ENCODE data around the gene PLD3.

PLD3 gene, protein sequence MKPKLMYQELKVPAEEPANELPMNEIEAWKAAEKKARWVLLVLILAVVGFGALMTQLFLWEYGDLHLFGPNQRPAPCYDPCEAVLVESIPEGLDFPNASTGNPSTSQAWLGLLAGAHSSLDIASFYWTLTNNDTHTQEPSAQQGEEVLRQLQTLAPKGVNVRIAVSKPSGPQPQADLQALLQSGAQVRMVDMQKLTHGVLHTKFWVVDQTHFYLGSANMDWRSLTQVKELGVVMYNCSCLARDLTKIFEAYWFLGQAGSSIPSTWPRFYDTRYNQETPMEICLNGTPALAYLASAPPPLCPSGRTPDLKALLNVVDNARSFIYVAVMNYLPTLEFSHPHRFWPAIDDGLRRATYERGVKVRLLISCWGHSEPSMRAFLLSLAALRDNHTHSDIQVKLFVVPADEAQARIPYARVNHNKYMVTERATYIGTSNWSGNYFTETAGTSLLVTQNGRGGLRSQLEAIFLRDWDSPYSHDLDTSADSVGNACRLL

GRCh38 chr19:40348125-40348913, at the start of gene PLD3, which contains the start of gene C19orf47:
PLD3 (plus strand) TSS chr19:40348695; CDS start chr19:40366484, 17,789 bp downstream.
C19orf47 (minus strand) TSS chr19:40348397; CDS start chr19:40341857, 6,540 bp downstream.
- peak; percentile 99 for DNase-seq (ENCODE audit: low read depth)

GRCh38 chr19:40300668-40301067, 47.8 kb upstream of the PLD3 start:
- DNase-seq (ENCODE audit: low read depth), result no peak

DNA sequence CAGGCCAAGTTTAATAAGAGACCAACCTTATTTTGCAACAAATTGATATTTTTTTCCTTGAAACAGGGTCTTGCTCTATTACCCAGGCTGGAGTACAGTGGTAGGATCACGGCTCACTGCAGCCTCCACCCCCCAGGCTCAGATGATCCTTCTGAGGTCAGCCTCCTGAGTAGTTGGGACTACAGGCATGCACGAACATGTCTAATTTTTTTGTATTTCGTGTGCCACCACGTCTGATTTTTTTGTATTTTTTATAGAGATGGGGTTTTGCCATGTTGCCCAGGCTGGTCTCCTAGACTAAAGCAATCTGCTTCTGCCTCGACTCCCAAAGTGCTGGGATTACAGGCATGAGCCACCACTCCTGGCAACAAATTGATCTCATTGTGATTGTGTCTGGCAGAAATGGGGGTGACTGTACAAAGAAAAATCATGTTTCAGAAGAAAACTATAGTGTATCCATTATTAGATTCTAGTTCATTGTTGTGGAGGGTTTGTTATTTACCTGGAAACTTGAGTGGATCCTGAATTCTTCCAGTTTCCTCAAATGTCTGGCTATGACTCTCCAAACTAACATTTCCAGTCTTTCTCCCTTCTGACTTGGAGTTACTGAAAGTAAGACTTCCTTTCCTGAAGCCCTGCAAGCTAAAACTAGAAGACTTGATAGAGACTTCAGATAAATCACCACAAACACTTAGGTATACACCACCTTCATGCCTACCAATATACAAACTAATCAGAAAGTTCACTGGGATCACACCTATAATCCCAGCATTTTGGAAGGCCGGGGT, 46.1 kb upstream of the PLD3 start:
- no peak for DNase-seq (ENCODE audit: low read depth)

- no peak for DNase-seq (ENCODE audit: low read depth)
Measured at GRCh38 chr19:40303765-40304164, 44.7 kb upstream of the PLD3 start.

DNA sequence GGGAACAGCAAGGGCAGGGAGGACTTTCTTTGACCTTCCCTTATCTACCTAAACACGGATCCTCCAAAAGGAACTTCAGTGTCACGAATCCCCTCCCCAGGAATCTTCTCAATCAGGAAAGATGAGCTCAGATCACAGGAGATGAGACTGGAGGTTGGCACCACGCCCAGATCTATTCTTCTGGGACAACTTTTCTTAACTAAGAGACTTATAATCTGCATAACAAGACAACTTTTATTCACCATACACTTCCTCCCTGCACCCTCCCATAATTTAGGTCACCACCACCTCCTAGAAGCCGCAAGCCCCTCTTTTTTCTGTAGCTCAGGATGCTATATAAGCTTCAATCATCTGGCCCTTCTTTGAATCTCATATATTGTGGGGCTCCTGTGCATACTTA, 44.2 kb upstream of the PLD3 start:
- DNase-seq (ENCODE audit: low read depth), result no peak

DNA sequence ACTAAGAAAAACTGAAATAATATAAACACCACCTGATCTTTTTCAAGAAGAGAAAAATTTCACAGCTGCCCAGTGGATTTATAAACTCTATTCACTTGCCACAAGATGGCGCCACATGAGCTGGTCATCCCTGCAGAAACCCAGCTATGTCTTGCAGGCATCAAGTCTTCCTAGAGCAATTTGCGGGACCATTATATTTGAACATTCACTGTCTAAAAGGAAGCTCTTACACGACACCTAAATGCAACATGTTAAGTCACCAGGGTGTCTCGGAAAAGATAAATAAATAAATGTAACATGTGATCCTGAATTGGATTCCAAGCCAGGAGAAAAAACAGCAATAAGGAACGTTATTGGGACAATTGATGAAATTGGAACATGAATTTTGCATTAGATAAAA, 43.1 kb upstream of the PLD3 start:
- peak; percentile 85 for DNase-seq (ENCODE audit: low read depth)

- DNase-seq (ENCODE audit: low read depth), result no peak
Measured at GRCh38 chr19:40309666-40310065, 38.8 kb upstream of the PLD3 start.

- DNase-seq (ENCODE audit: low read depth), result no peak
Measured at GRCh38 chr19:40312533-40312932, 36.0 kb upstream of the PLD3 start.

- no peak for DNase-seq (ENCODE audit: low read depth)
Measured at GRCh38 chr19:40313229-40313983, 35.1 kb upstream of the PLD3 start.

GRCh38 chr19:40314656-40315055, 33.8 kb upstream of the PLD3 start:
- no peak for DNase-seq (ENCODE audit: low read depth)

DNA sequence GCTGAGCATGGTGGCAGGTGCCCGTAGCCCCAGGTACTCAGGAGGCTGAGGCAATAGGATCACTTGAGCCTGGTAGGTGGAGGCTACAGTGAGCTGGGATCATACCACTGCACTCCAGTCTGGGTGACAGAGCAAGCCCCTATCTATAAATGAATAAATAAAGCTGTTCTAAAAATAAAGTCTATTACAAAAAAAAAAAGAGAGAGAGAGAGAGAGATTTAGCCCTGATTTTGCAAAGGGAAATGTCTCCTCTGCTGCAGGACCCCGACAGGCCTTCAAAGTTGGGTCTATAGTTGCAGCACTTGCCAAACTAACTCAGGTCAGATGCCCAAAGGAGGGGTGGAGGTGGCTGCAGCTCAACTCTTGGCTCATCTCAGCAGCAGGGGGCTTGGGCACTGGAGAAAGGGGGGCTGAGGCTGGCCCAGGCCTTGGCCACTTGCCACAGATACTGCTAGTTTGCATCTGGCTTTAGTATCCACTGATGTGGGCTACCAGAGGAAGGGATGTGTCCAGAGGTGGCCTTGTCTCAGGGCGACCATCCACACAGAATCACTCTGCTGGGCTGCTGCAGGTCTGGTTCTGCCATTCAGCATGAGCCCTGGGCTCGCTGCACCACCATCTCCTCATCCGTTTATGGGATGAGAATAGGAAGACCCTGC, 32.6 kb upstream of the PLD3 start:
- no peak for DNase-seq (ENCODE audit: low read depth)

- no peak for DNase-seq (ENCODE audit: low read depth)
Measured at GRCh38 chr19:40317338-40317737, 31.2 kb upstream of the PLD3 start.

DNA sequence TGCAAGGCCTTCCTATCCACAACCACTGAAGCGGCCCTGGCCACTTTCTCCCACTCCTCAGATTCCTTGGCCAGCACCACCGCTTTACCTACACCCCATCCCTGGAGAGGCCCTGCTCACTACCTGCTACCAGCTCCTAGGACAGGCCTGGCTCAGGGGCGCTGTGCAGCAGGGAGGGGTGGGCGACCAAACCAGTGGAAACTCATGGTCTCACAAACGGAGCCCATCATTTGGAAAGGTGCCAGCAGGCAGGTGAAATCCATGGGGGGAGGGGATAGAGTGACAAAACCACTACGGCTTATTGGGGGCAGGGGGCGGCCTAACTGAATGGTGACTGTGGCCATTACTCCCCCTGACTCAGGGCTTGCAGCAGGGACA, 27.9 kb upstream of the PLD3 start:
- no peak for DNase-seq (ENCODE audit: low read depth)

DNA sequence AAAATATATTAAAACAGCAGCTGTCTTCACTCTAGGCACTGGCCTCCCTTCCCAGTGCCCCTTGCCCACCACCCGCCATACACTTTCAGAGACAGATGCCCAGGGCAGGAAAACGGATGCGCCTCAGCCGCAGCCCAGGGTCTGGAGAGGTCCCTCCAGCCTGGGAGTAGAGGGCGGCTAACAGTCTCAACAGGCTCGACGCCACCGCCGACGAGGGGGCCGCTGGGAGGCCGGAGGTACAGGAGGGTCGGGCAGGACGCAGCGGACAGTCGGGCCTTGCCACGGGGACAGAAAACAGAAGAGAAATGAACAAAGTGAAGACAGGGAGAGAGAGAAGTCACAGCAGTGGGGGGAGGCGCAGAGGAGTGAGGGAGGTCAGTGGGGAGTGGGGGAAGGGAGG, 27.4 kb upstream of the PLD3 start:
- DNase-seq (ENCODE audit: low read depth), result no peak

GRCh38 chr19:40321566-40322270, 26.8 kb upstream of the PLD3 start:
- DNase-seq (ENCODE audit: low read depth), result no peak

- peak; percentile 81 for DNase-seq (ENCODE audit: low read depth)
Measured at GRCh38 chr19:40322271-40322610, 26.3 kb upstream of the PLD3 start.

DNA sequence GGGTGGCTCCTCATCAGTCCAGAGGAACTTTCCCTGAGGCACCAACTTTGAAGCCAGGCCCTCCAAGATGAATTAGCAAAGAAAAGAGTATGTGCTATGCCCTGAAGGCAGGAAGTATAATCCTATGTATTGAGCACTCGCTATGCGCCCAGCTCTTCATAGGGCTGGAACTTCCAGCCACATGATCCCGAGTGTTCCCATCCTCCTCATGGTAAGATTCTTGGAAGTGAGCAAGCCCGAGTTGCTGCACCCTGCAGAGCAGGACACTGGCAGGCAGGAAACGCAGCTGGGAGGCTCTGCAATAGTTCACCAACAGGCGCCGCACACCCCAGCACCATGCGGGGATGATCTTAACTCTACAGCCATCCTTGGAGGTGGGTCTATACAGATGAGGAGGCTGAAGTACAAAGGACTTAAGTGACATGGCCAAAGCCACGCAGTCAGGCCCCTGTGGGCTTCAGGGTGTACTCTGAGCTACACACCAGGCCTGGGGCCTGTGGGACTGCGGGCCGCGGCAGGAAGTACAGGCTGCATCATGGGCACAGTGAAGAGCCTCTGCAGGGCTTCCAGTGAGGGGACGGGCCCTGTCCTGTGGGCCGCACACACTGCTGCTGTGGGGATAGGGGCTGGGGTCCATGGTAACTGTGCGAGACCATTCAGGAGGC, 25.4 kb upstream of the PLD3 start:
- DNase-seq (ENCODE audit: low read depth), result peak; percentile 76

GRCh38 chr19:40323705-40324104, 24.8 kb upstream of the PLD3 start:
- DNase-seq (ENCODE audit: low read depth), result no peak

- no peak for DNase-seq (ENCODE audit: low read depth)
Measured at GRCh38 chr19:40326201-40326600, 22.3 kb upstream of the PLD3 start.

GRCh38 chr19:40331052-40331451, 17.4 kb upstream of the PLD3 start:
- DNase-seq (ENCODE audit: low read depth), result no peak
